PFSK-1 (cell line): ENCODE measurements around the gene KIF1B.

Experiments
- POLR2AphosphoS5 ChIP-seq: IDR thresholded peaks from 2 replicates; pipeline ENCODE4 v1.6.1; 2012; ENCODE audit warnings: low read depth, mild to moderate bottlenecking, control low read depth, low read length, moderate library complexity
- REST ChIP-seq, 2 experiments: IDR thresholded peaks; 2 replicates each; pipeline versions ENCODE4 v1.6.1 to v1.8.0; 2011 to 2012; ENCODE audit warnings: low read depth in 2 of 2, low read length in 2 of 2, control low read depth in 1 of 2, inconsistent platforms in 1 of 2, mild to moderate bottlenecking in 1 of 2, moderate library complexity in 1 of 2; ENCODE audit not compliant: insufficient read depth in 1 of 2

- TF ChIP-seq REST (IDR thresholded peaks at IDR 0.05; ENCODE audit: insufficient read depth in 1 of 2, low read depth in 2 of 2, low read length in 2 of 2) (no peak), POLR2AphosphoS5 (no peak)
Observed at GRCh38 chr1:10179406-10180091, 30.8 kb upstream of the KIF1B start.
